GM23338 (cell line): ENCODE measurements around the gene KCNH8. TPM values are rescaled to one million over a fixed set of nuclear protein-coding genes. Genes with fewer than 3 reads are reported as not detected.

Experiments used
- ATAC-seq: fragments of 200-7000 bp; cut with Tn5 transposase; 3 replicates; pipeline ENCODE4 v1.9.1; 2020
- DNase-seq: peaks from one replicate; pipeline ENCODE4 v3.0.0-alpha.2; 2015; ENCODE audit warnings: low spot score
- H2AFZ ChIP-seq: fragments of 200-600 bp; sonication (generic); 2 replicates; pipeline ENCODE4 v1.8.0; 2016; ENCODE audit warnings: antibody characterized with exemption, mild to moderate bottlenecking, moderate library complexity
- H3F3A ChIP-seq: fragments of 200-600 bp; sonication (generic); replicated peaks from 2 replicates; pipeline ENCODE4 v1.8.0; 2017; ENCODE audit warnings: antibody characterized with exemption, mixed run types, low read depth
- H3K27ac ChIP-seq: fragments of 200-600 bp; sonication (generic); 2 replicates; pipeline ENCODE4 v1.6.1; 2016; ENCODE audit warnings: low read depth
- H3K27me3 ChIP-seq: fragments of 200-600 bp; sonication (generic); 2 replicates; pipeline ENCODE4 v1.8.0; 2016; ENCODE audit warnings: mild to moderate bottlenecking, mixed run types, moderate library complexity; ENCODE audit not compliant: insufficient read depth
- H3K36me3 ChIP-seq: fragments of 200-600 bp; sonication (generic); 2 replicates; pipeline ENCODE4 v1.8.0; 2016; ENCODE audit warnings: mild to moderate bottlenecking; ENCODE audit not compliant: insufficient read depth
- H3K4me1 ChIP-seq: fragments of 200-600 bp; sonication (generic); 2 replicates; pipeline ENCODE4 v1.8.0; 2016; ENCODE audit warnings: mild to moderate bottlenecking, moderate library complexity; ENCODE audit not compliant: insufficient read depth
- H3K4me2 ChIP-seq: fragments of 200-600 bp; sonication (generic); 2 replicates; pipeline ENCODE4 v1.7.1; 2017; ENCODE audit warnings: mixed run types
- H3K4me3 ChIP-seq: fragments of 200-600 bp; sonication (generic); 2 replicates; pipeline ENCODE4 v1.6.1; 2016; ENCODE audit warnings: mixed run types
- H3K79me2 ChIP-seq: fragments of 200-600 bp; sonication (generic); replicated peaks from 2 replicates; pipeline ENCODE4 v1.8.0; 2017; ENCODE audit warnings: mild to moderate bottlenecking; ENCODE audit not compliant: insufficient read depth
- H3K9me2 ChIP-seq: fragments of 200-600 bp; sonication (generic); 2 replicates; pipeline ENCODE4 v1.8.0; 2017; ENCODE audit not compliant: insufficient read depth
- H4K20me1 ChIP-seq: fragments of 200-600 bp; sonication (generic); replicated peaks from 2 replicates; pipeline ENCODE4 v1.8.0; 2017; ENCODE audit warnings: mild to moderate bottlenecking; ENCODE audit not compliant: insufficient read depth
- H3K27ac Mint-ChIP-seq: 2 replicates; pipeline ENCODE4 v1.8.0; 2020; ENCODE audit warnings: inconsistent platforms, mild to moderate bottlenecking, moderate library complexity, mixed read lengths
- H3K27me3 Mint-ChIP-seq: 3 replicates; pipeline ENCODE4 v1.8.0; 2022; ENCODE audit warnings: low read depth, mild to moderate bottlenecking, moderate library complexity, mixed read lengths, inconsistent platforms; ENCODE audit not compliant: insufficient read depth, poor library complexity
- H3K36me3 Mint-ChIP-seq: 3 replicates; pipeline ENCODE4 v1.8.0; 2021; ENCODE audit warnings: low read depth, mild to moderate bottlenecking, inconsistent platforms, moderate library complexity, mixed read lengths
- H3K4me1 Mint-ChIP-seq: 3 replicates; pipeline ENCODE4 v1.8.0; 2020; ENCODE audit warnings: mild to moderate bottlenecking, inconsistent platforms, mixed read lengths
- H3K4me3 Mint-ChIP-seq: 3 replicates; pipeline ENCODE4 v1.8.0; 2021; ENCODE audit warnings: moderate library complexity, mild to moderate bottlenecking, inconsistent platforms, mixed read lengths
- H3K9me3 Mint-ChIP-seq: 3 replicates; pipeline ENCODE4 v1.8.0; 2020; ENCODE audit warnings: moderate library complexity, mild to moderate bottlenecking, inconsistent platforms, mixed read lengths
- CTCF ChIP-seq, 2 experiments: fragments of 200-600 bp in 1 of 2; sonication (generic) in 1 of 2; conservative IDR thresholded peaks; 2 replicates each; pipeline versions ENCODE4 v1.5.1 to v1.6.1; 2016 to 2017; ENCODE audit warnings: antibody characterized with exemption in 2 of 2, low read depth in 2 of 2, mild to moderate bottlenecking in 2 of 2, moderate library complexity in 1 of 2
- EZH2 ChIP-seq: fragments of 200-600 bp; sonication (generic); IDR thresholded peaks from one replicate; pipeline ENCODE4 v1.8.0; 2017; ENCODE audit warnings: antibody characterized with exemption, mild to moderate bottlenecking, low read depth; ENCODE audit not compliant: unreplicated experiment
- NANOG ChIP-seq: IDR thresholded peaks from 2 replicates; pipeline ENCODE4 v1.6.1; 2016; ENCODE audit warnings: antibody characterized with exemption, borderline replicate concordance
- POLR2AphosphoS5 ChIP-seq: IDR thresholded peaks from 2 replicates; pipeline ENCODE4 v1.6.1; 2016; ENCODE audit warnings: antibody characterized with exemption, low read depth
- REST ChIP-seq: IDR thresholded peaks from one replicate; pipeline ENCODE4 v1.6.1; 2018; ENCODE audit warnings: antibody characterized with exemption; ENCODE audit not compliant: unreplicated experiment
- STAT1 ChIP-seq: IDR thresholded peaks from one replicate; pipeline ENCODE4 v1.6.1; 2016; ENCODE audit warnings: antibody characterized with exemption; ENCODE audit not compliant: unreplicated experiment
- ZNF331 ChIP-seq: fragments of 250-450 bp; sonication (Bioruptor Pico); IDR thresholded peaks from 2 replicates; pipeline ENCODE4 v1.5.0; 2020; ENCODE audit warnings: low read depth, mild to moderate bottlenecking, moderate library complexity
- ZNF462 ChIP-seq: fragments of 250-450 bp; sonication (Bioruptor Pico); IDR thresholded peaks from 2 replicates; pipeline ENCODE4 v1.5.0; 2020; ENCODE audit warnings: mild to moderate bottlenecking, moderate library complexity
- polyA plus RNA-seq: library from polyadenylated mRNA; unstranded; fragments of >200 nt; fragmentation: Nextera tagmentation; extraction: Ambion mirVana; gene quantifications from 2 replicates; pipeline ENCODE4 v1.2.1, GENCODE V29; 2016
- total RNA-seq: library from RNA; depleted of rRNA; stranded (reverse); fragments of >200 nt; shearing (Covaris generic); gene quantifications from 2 replicates; pipeline ENCODE4 v1.2.3, GENCODE V29; 2014

The KCNH8 gene
- total and polyA plus RNA-seq, 2 experiments from 2014 or later, result 1.3 to 3.4 TPM

GRCh38 chr3:19256313-19256712 lies 108.0 kb downstream of the KCNH8 start:
- Histone ChIP-seq H3K4me1 (no peaks in the 10 kb centered on the region), H3K9me2 (no peaks in the 10 kb centered on the region), H4K20me1 (no peaks in the 10 kb centered on the region), H3K4me3 (no peak overlapping the region), H3K4me2 (no peak overlapping the region), H3K36me3 (no peaks in the 10 kb centered on the region), H3K27ac (no peak overlapping the region), H3K27me3 (no peaks in the 10 kb centered on the region), H2AFZ (no peak overlapping the region), H3F3A (no peaks in the 10 kb centered on the region), H3K79me2 (no peaks in the 10 kb centered on the region)
- Mint-ChIP-seq H3K4me1 (peaks cover 3% of the 10 kb centered on the region; the same call in 2 of the 3 replicates), H3K9me3 (no peaks in the 10 kb centered on the region), H3K27me3 (no peaks in the 10 kb centered on the region), H3K27ac (no peak overlapping the region), H3K4me3 (no peak overlapping the region), H3K36me3 (peaks cover 9% of the 10 kb centered on the region; the same call in 2 of the 3 replicates)
- peak; percentile 62 for DNase-seq
- ATAC-seq, result peak; percentile 64; the same call in 2 of the 3 replicates
- TF ChIP-seq REST, result no peak
- TF ChIP-seq CTCF (conservative IDR thresholded peaks at IDR 0.05; ENCODE audit: low read depth in 2 of 2), result peak; percentile 54 to 72

- Histone ChIP-seq H3F3A (no peaks in the 10 kb centered on the region), H4K20me1 (no peaks in the 10 kb centered on the region), H3K36me3 (no peaks in the 10 kb centered on the region), H2AFZ (no peak overlapping the region), H3K4me2 (no peak overlapping the region), H3K27ac (no peak overlapping the region), H3K9me2 (peaks cover 11% of the 10 kb centered on the region; the same call in 1 of the 2 replicates), H3K4me3 (no peak overlapping the region), H3K27me3 (no peaks in the 10 kb centered on the region), H3K79me2 (no peaks in the 10 kb centered on the region), H3K4me1 (peaks cover 20% of the 10 kb centered on the region)
- Mint-ChIP-seq H3K27ac (no peak overlapping the region), H3K36me3 (no peaks in the 10 kb centered on the region), H3K4me1 (peaks cover 28% of the 10 kb centered on the region), H3K4me3 (no peak overlapping the region), H3K9me3 (no peaks in the 10 kb centered on the region), H3K27me3 (no peaks in the 10 kb centered on the region)
- no peak for DNase-seq
- ATAC-seq, result no peak
- no peak for TF ChIP-seq EZH2
- no peak for TF ChIP-seq POLR2AphosphoS5
- no peak for TF ChIP-seq ZNF331 (CRISPR knock-in tag)
- TF ChIP-seq STAT1, result no peak
- TF ChIP-seq NANOG, result no peak
- TF ChIP-seq CTCF (conservative IDR thresholded peaks at IDR 0.05; ENCODE audit: low read depth in 2 of 2), result no peak
- no peak for TF ChIP-seq ZNF462 (CRISPR knock-in tag)
Measured at GRCh38 chr3:19263606-19264005, 115.3 kb downstream of the KCNH8 start.
